HL-60 (cell line): ENCODE results near the gene ADGRL3.

Experiments used
- DNase-seq, 2 experiments: peaks; one replicate each; pipeline ENCODE4 v3.0.0-alpha.2; 2010 to 2020; ENCODE audit warnings: low read depth in 1 of 2, low spot score in 1 of 2
- H3K27ac ChIP-seq: fragments of 250-450 bp; sonication (Bioruptor Pico); replicated peaks from 2 replicates; pipeline ENCODE4 v1.5.1; 2020; ENCODE audit warnings: mild to moderate bottlenecking, moderate library complexity
- H3K27me3 ChIP-seq: fragments of 250-450 bp; sonication (Bioruptor Pico); 2 replicates; pipeline ENCODE4 v1.5.1; 2021; ENCODE audit warnings: mild to moderate bottlenecking, moderate library complexity; ENCODE audit not compliant: insufficient read depth, poor library complexity, severe bottlenecking
- H3K4me3 ChIP-seq: replicated peaks from 2 replicates; pipeline ENCODE4 v1.5.1; 2011; ENCODE audit warnings: mild to moderate bottlenecking, control low read depth, low read length; ENCODE audit not compliant: insufficient read depth
- CTCF ChIP-seq: IDR thresholded peaks from one replicate; pipeline ENCODE4 v1.5.1; 2011; ENCODE audit warnings: low read length, control low read depth, inconsistent platforms; ENCODE audit not compliant: insufficient read depth
- GABPA ChIP-seq: IDR thresholded peaks from 2 replicates; pipeline ENCODE4 v1.6.1; 2012; ENCODE audit warnings: low read depth
- POLR2AphosphoS5 ChIP-seq: IDR thresholded peaks from 2 replicates; pipeline ENCODE4 v1.6.1; 2012; ENCODE audit warnings: low read depth
- SPI1 ChIP-seq: IDR thresholded peaks from 2 replicates; pipeline ENCODE4 v1.6.1; 2012; ENCODE audit warnings: low read depth, mild to moderate bottlenecking, borderline replicate concordance
- TF ChIP-seq, protein P1 (sequence below): IDR thresholded peaks from 2 replicates; pipeline ENCODE4 v1.6.1; 2012; ENCODE audit warnings: low read depth; ENCODE audit not compliant: insufficient replicate concordance

Gene ADGRL3

GRCh38 chr4:61520681-61521160 lies 320.6 kb downstream of the ADGRL3 start:
- DNase-seq = no peak
- Histone ChIP-seq H3K4me3 (no peak overlapping the region), H3K27ac (no peak overlapping the region), H3K27me3 (no peaks in the 10 kb centered on the region)
- TF ChIP-seq POLR2AphosphoS5 = no peak
- TF ChIP-seq, protein P1, sequence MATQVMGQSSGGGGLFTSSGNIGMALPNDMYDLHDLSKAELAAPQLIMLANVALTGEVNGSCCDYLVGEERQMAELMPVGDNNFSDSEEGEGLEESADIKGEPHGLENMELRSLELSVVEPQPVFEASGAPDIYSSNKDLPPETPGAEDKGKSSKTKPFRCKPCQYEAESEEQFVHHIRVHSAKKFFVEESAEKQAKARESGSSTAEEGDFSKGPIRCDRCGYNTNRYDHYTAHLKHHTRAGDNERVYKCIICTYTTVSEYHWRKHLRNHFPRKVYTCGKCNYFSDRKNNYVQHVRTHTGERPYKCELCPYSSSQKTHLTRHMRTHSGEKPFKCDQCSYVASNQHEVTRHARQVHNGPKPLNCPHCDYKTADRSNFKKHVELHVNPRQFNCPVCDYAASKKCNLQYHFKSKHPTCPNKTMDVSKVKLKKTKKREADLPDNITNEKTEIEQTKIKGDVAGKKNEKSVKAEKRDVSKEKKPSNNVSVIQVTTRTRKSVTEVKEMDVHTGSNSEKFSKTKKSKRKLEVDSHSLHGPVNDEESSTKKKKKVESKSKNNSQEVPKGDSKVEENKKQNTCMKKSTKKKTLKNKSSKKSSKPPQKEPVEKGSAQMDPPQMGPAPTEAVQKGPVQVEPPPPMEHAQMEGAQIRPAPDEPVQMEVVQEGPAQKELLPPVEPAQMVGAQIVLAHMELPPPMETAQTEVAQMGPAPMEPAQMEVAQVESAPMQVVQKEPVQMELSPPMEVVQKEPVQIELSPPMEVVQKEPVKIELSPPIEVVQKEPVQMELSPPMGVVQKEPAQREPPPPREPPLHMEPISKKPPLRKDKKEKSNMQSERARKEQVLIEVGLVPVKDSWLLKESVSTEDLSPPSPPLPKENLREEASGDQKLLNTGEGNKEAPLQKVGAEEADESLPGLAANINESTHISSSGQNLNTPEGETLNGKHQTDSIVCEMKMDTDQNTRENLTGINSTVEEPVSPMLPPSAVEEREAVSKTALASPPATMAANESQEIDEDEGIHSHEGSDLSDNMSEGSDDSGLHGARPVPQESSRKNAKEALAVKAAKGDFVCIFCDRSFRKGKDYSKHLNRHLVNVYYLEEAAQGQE = no peak
- no peak for TF ChIP-seq SPI1
- no peak for TF ChIP-seq GABPA
- no peak for TF ChIP-seq CTCF

- Histone ChIP-seq H3K4me3 (no peak overlapping the region), H3K27ac (no peak overlapping the region), H3K27me3 (no peaks in the 10 kb centered on the region)
- no peak for DNase-seq
- TF ChIP-seq GABPA (no peak), SPI1 (no peak), CTCF (no peak), POLR2AphosphoS5 (no peak)
- TF ChIP-seq, protein P1 = no peak
Measured at GRCh38 chr4:61521451-61521850, 321.3 kb downstream of the ADGRL3 start.

DNA sequence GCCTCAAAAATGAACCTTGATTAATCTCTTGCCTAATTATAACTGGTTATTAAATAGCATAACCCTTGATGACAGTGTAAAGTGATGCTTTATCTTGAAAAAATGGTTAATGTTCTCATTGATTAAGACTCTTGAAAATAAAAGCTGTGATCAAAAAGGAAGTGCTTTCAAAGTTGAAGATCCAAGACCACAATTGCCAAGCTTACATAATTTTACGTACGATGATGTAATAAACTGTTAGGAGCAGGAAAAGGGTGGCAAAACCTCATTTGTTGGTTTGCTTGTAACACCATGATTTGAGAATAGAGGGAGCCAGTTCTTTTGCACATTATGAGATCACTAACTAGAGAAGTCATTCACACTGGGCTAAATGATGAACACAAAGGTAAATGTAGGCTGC lies 322.2 kb downstream of the ADGRL3 start:
- Histone ChIP-seq H3K4me3 (no peak overlapping the region), H3K27me3 (no peaks in the 10 kb centered on the region), H3K27ac (no peak overlapping the region)
- DNase-seq = peak; percentile 37 to 69
- no peak for TF ChIP-seq GABPA
- no peak for TF ChIP-seq CTCF
- no peak for TF ChIP-seq POLR2AphosphoS5
- TF ChIP-seq SPI1 = peak; percentile 52; the same call in 1 of the 2 replicates
- TF ChIP-seq, protein P1 = no peak
